Tibial nerve (tissue), 4 donors: ENCODE measurements around the gene MT1E.

Experiments used
- CTCF ChIP-seq, 5 experiments: fragments of 200-600 bp in 3 of 5; fragments of 450-650 bp in 2 of 5; sonication (generic) in 3 of 5; IDR thresholded peaks; one replicate each; pipeline ENCODE4 v1.5.1; 2016 to 2019; ENCODE audit warnings: antibody characterized with exemption in 5 of 5, mild to moderate bottlenecking in 3 of 5, moderate library complexity in 2 of 5
- EP300 ChIP-seq, 2 donors: sonication (generic); formaldehyde crosslinking; IDR thresholded peaks; one replicate each; pipeline ENCODE4 v1.6.1; 2017; ENCODE audit warnings: antibody characterized with exemption in 2 of 2, mild to moderate bottlenecking in 1 of 2
- POLR2A ChIP-seq, 2 donors: fragments of 450-650 bp; IDR thresholded peaks; one replicate each; pipeline ENCODE4 v1.6.1; 2017; ENCODE audit warnings: antibody characterized with exemption in 2 of 2, mild to moderate bottlenecking in 2 of 2, moderate library complexity in 2 of 2

DNA sequence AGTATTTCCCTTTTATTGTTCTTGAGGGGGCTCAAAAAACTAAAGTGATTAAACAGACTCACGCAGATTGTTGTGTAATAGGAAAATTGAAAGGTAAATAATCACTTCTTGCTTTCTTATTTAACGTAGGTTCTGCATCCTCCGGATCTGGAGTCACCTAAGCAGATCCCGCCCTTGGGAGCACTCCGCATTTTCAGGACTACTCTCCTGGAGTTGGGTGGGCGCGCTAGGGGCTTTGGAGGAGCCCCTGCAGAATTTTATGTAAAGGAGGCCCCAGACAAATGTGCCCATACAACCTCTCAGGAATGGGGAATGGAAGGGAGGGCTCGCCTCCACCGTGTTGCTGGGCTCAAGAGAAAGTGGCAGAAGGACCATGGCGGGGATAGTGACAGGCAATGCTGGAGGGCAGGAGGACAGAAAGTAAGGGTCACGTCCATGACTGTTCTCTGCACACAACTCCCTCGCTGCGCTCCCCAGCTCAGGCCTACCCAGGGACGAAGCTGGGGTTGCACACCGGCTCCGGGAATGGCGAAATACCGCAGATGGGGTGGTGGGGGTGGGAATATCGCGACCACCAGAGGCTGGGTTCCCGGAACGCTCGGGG lies 8.9 kb upstream of the MT1E start:
- no peak for TF ChIP-seq CTCF (IDR thresholded peaks at IDR 0.05)
- no peak for TF ChIP-seq POLR2A (IDR thresholded peaks at IDR 0.05)
- no peak for TF ChIP-seq EP300 (IDR thresholded peaks at IDR 0.05)
